SU-DHL-6 (cell line): ENCODE measurements around the gene HOXC10.

ENCODE experiments used
- EZH2phosphoT487 ChIP-seq: fragments of 200-600 bp; sonication (generic), shearing (Covaris generic); conservative IDR thresholded peaks from 2 replicates; pipeline ENCODE4 v1.6.1; 2018; ENCODE audit warnings: mild to moderate bottlenecking, antibody characterized with exemption, low read length, moderate library complexity, mixed read lengths
- TF ChIP-seq, protein P1 (sequence below): fragments of 200-600 bp; sonication (generic); IDR thresholded peaks from one replicate; pipeline ENCODE4 v1.5.1; 2017; ENCODE audit warnings: antibody characterized with exemption, mild to moderate bottlenecking, low read length, moderate library complexity; ENCODE audit not compliant: insufficient read depth, poor library complexity, severe bottlenecking

DNA sequence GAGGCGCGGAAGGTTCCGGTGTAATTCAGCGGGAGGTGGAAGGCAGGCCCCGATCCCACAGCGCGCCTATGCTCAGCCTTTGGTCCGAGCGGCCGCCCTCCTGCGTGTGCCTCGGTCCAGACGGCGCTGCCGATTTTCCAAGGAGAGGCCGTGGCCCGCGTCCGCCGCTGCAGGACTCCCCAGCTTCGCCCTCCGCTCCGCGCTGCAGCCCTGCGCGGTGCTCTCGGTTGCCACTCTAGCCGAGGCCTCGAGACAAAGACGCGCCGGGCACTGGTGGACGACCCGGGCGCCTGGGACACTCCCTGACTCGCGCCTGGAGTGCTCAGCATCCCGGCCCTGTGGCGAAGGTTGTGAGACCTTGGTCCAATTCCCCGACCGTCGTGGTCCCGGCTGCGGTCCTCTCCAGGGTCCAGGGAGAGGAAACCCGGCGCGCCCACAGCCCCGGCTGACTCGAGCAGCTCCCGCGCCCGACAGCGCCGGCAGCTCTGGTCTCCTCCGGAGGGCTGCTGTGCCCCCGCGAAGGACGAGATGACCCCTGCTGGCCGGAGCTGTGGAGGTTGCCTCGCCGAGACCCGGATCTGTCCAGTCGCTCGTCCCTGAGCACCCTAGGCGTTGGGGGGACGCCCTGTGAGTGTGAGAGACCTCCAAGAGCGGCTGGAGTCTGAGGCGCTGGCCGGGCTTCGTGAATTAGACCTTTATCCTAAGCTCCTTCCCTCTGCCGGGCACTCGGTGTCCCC lies 23.8 kb upstream of the HOXC10 start:
- TF ChIP-seq, protein P1, sequence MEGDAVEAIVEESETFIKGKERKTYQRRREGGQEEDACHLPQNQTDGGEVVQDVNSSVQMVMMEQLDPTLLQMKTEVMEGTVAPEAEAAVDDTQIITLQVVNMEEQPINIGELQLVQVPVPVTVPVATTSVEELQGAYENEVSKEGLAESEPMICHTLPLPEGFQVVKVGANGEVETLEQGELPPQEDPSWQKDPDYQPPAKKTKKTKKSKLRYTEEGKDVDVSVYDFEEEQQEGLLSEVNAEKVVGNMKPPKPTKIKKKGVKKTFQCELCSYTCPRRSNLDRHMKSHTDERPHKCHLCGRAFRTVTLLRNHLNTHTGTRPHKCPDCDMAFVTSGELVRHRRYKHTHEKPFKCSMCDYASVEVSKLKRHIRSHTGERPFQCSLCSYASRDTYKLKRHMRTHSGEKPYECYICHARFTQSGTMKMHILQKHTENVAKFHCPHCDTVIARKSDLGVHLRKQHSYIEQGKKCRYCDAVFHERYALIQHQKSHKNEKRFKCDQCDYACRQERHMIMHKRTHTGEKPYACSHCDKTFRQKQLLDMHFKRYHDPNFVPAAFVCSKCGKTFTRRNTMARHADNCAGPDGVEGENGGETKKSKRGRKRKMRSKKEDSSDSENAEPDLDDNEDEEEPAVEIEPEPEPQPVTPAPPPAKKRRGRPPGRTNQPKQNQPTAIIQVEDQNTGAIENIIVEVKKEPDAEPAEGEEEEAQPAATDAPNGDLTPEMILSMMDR, result no peak
- TF ChIP-seq EZH2phosphoT487, result no peak
